ENCODE measurements around the gene CDK14. TPM values are rescaled to one million over a fixed set of nuclear protein-coding genes. Genes with fewer than 3 reads are reported as not detected.

CDK14 gene
- total RNA-seq, 1 experiment from 2014 or later: 39.1 TPM

DNA sequence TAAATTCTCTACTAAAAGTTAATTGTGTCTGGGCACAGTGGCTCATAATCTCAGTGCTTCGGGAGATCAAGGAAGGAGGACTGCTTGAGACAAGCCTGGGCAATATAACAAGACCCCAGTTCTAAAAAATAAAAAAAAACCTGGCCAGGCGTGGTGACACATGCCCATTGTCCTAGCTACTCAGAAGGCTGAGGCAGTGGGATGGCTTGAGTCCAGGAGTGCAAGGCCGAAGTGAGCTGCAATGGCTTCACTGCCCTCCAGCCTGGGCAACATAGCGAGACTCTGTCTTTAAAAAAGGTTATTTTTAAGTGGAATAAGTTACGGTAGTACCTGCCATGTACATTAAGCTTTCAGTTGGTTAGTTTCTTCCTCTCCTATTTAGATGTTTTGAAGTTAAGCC lies 28.9 kb downstream of the CDK14 start:
- Histone ChIP-seq H3K79me2 (ENCODE audit: low read depth) (no peaks in the 10 kb centered on the region), H3F3A (ENCODE audit: insufficient read depth, low read depth) (no peaks in the 10 kb centered on the region), H3K27ac (no peak overlapping the region), H3K4me3 (no peak overlapping the region), H3K27me3 (ENCODE audit: insufficient read depth, low read depth) (no peaks in the 10 kb centered on the region), H4K20me1 (ENCODE audit: insufficient read depth) (no peaks in the 10 kb centered on the region), H3K4me2 (no peak overlapping the region), H3K36me3 (ENCODE audit: low read depth) (no peaks in the 10 kb centered on the region), H3K9me3 (ENCODE audit: insufficient read depth, low read depth) (no peaks in the 10 kb centered on the region), H3K4me1 (replicated peaks; ENCODE audit: insufficient read depth) (no peaks in the 10 kb centered on the region), H3K9me2 (ENCODE audit: insufficient read depth) (no peaks in the 10 kb centered on the region), H2AFZ (no peak overlapping the region)
- no TSS peak for BruUV-seq (replicated peaks)
- intact Hi-C loops (cut with micrococcal nuclease; ENCODE audit: unreplicated experiment): loop anchor here (1.0 to 10.0 kb wide), 2 partner anchors 21 to 470 kb away; partner anchors contain the start of gene STEAP1
- no peak for DNase-seq
- CTCF ChIA-PET: no interaction called here
- POLR2A ChIA-PET (ENCODE audit: unreplicated experiment): no interaction called here
- TF ChIP-seq CTCF (conservative IDR thresholded peaks at IDR 0.05) (no peak), EZH2 (IDR thresholded peaks at IDR 0.05; ENCODE audit: low read depth) (no peak)

DNA sequence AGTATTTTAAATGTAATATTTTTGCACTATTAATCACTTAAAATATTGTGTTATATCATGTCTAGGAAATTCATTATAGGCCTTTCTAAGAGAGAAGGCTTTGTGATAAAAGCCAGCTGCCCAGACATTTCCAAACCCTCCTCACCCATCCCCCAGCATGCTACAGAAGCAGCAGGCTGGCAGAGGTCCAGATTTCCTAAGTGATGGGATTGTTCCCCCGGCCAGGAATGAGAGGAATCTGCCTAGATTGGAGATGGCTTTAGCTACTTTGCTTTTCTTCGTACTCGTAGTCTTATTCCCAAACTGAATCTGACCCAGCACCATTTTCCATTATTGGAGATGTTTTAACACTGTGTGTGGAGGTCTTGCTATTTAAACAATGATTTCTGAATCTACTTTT lies 29.4 kb downstream of the CDK14 start:
- Histone ChIP-seq H3K9me3 (ENCODE audit: insufficient read depth, low read depth) (no peaks in the 10 kb centered on the region), H3K4me1 (replicated peaks; ENCODE audit: insufficient read depth) (no peaks in the 10 kb centered on the region), H2AFZ (no peak overlapping the region), H4K20me1 (ENCODE audit: insufficient read depth) (no peaks in the 10 kb centered on the region), H3K4me3 (no peak overlapping the region), H3K4me2 (no peak overlapping the region), H3K27me3 (ENCODE audit: insufficient read depth, low read depth) (no peaks in the 10 kb centered on the region), H3K36me3 (ENCODE audit: low read depth) (no peaks in the 10 kb centered on the region), H3K79me2 (ENCODE audit: low read depth) (no peaks in the 10 kb centered on the region), H3K27ac (no peak overlapping the region), H3K9me2 (ENCODE audit: insufficient read depth) (no peaks in the 10 kb centered on the region), H3F3A (ENCODE audit: insufficient read depth, low read depth) (no peaks in the 10 kb centered on the region)
- DNase-seq: peak in 1 of 2 experiments; percentile 33
- intact Hi-C loops (cut with micrococcal nuclease; ENCODE audit: unreplicated experiment): loop anchor here (1.0 to 10.0 kb wide), 2 partner anchors 21 to 471 kb away; partner anchors contain the start of gene STEAP1
- TF ChIP-seq EZH2 (IDR thresholded peaks at IDR 0.05; ENCODE audit: low read depth): no peak
- TF ChIP-seq CTCF (conservative IDR thresholded peaks at IDR 0.05): no peak
- POLR2A ChIA-PET (ENCODE audit: unreplicated experiment): no interaction called here
- CTCF ChIA-PET: interaction anchor here (0.6 kb wide), 1 partner anchor 190 kb away, joined by 3 read pairs; no protein-coding TSS in a partner anchor
- TSS peak; percentile 78 for BruUV-seq (replicated peaks)

DNA sequence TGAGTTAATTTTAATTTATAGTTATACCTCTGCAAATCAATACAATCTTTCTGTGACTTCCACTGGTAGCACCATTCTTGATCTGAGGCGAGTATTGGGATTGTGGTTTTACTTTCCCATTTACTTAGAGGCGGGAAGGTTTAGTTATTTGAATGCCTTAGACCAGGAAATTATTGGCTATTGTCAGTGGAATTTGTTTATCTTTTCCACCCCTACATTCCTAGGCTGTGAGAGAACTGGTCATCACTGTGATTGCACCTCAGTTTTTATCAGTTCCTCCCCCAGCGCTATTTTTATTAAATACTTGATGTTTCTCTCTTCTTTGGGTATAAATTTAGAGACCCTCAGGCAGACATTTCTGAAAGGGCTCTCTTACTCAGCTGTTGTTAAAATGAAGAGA lies 29.9 kb downstream of the CDK14 start:
- H4K20me1 ChIP-seq (ENCODE audit: insufficient read depth): no peaks in the 10 kb centered on the region
- intact Hi-C loops (cut with micrococcal nuclease; ENCODE audit: unreplicated experiment): loop anchor here (2.0 to 10.0 kb wide), 2 partner anchors 29 to 471 kb away; partner anchors contain the start of genes CDK14 and STEAP1
- no peak for DNase-seq
- no peaks in the 10 kb centered on the region for H3K27me3 ChIP-seq (ENCODE audit: insufficient read depth, low read depth)
- no peaks in the 10 kb centered on the region for H3K4me1 ChIP-seq (replicated peaks; ENCODE audit: insufficient read depth)
- H3K4me3 ChIP-seq: no peak overlapping the region
- H3K4me2 ChIP-seq: no peak overlapping the region
- H3K27ac ChIP-seq: no peak overlapping the region
- no peaks in the 10 kb centered on the region for H3K79me2 ChIP-seq (ENCODE audit: low read depth)
- no peaks in the 10 kb centered on the region for H3K9me3 ChIP-seq (ENCODE audit: insufficient read depth, low read depth)
- TF ChIP-seq EZH2 (IDR thresholded peaks at IDR 0.05; ENCODE audit: low read depth) (no peak), CTCF (conservative IDR thresholded peaks at IDR 0.05) (no peak)
- ChIA-PET CTCF (interaction anchor here (0.6 kb wide), 2 partner anchors 119 to 190 kb away, joined by 3 to 4 read pairs; no protein-coding TSS in a partner anchor), POLR2A (ENCODE audit: unreplicated experiment) (no interaction called here)
- no peaks in the 10 kb centered on the region for H3K36me3 ChIP-seq (ENCODE audit: low read depth)
- BruUV-seq (replicated peaks): no TSS peak
- no peak overlapping the region for H2AFZ ChIP-seq
- no peaks in the 10 kb centered on the region for H3F3A ChIP-seq (ENCODE audit: insufficient read depth, low read depth)
- H3K9me2 ChIP-seq (ENCODE audit: insufficient read depth): no peaks in the 10 kb centered on the region
